ENCODE measurements around the gene RAB5B. TPM values are rescaled to one million over a fixed set of nuclear protein-coding genes. Genes with fewer than 3 reads are reported as not detected.

The RAB5B gene
- total and polyA plus RNA-seq, 3 donors from 2014 or later = 139 to 198 (median 144) TPM

- H3K27me3 ChIP-seq = no peaks in the 10 kb centered on the region
- peak overlapping the region; percentile 89 to 94 for H3K4me3 ChIP-seq
- H3K9me3 ChIP-seq = no peaks in the 10 kb centered on the region
- H3K27ac ChIP-seq = peak overlapping the region; percentile 97 to 99
- H3K36me3 ChIP-seq (ENCODE audit: low read depth, missing control alignments) = no peaks in the 10 kb centered on the region
- intact Hi-C loops (cut with DNase I; ENCODE audit: low total_unique reads) = loop anchor here (10.0 kb wide), 1 partner anchor 92 kb away; no protein-coding TSS in a partner anchor
- H3K4me1 ChIP-seq = peaks cover 14% of the 10 kb centered on the region
- TF ChIP-seq POLR2A (IDR thresholded peaks at IDR 0.05) (peak; percentile 14), CTCF (IDR thresholded peaks at IDR 0.05) (peak; percentile 64 to 76 (median 65))
- 0% methylated on average over 22 to 42 of the region's 42 CpGs for WGBS, 2 donors
- peak; percentile 92 for DNase-seq
Observed at GRCh38 chr12:55926738-55927587, 46.9 kb upstream of the RAB5B start.

GRCh38 chr12:55927588-55928502 is 46.0 kb upstream of the RAB5B start, which contains the start of gene PYM1:
Gene PYM1, minus strand, starts transcription at chr12:55927894. Its CDS starts 133 bp downstream, at chr12:55927761.
- no peaks in the 10 kb centered on the region for H3K27me3 ChIP-seq
- peak in 1 of 3 experiments; percentile 3 for TF ChIP-seq CTCF (IDR thresholded peaks at IDR 0.05)
- TF ChIP-seq POLR2A (IDR thresholded peaks at IDR 0.05) = no peak
- peak within 1 kb of the TSS; percentile 97 to 99 for H3K27ac ChIP-seq
- no peaks in the 10 kb centered on the region for H3K36me3 ChIP-seq (ENCODE audit: low read depth, missing control alignments)
- peak within 1 kb of the TSS; percentile 89 to 94 for H3K4me3 ChIP-seq
- H3K9me3 ChIP-seq = no peaks in the 10 kb centered on the region
- WGBS, 2 donors = 3 to 9% methylated on average over 28 to 49 of the region's 49 CpGs
- peaks cover 17% of the 10 kb centered on the region for H3K4me1 ChIP-seq
- intact Hi-C loops (cut with DNase I; ENCODE audit: low total_unique reads) = loop anchor here (10.0 kb wide), 1 partner anchor 93 kb away; no protein-coding TSS in a partner anchor
- DNase-seq = peak; percentile 95

GRCh38 chr12:55929306-55929791 is 44.5 kb upstream of the RAB5B start:
- no peaks in the 10 kb centered on the region for H3K36me3 ChIP-seq (ENCODE audit: low read depth, missing control alignments)
- no peak for TF ChIP-seq POLR2A (IDR thresholded peaks at IDR 0.05)
- no peak for TF ChIP-seq CTCF (IDR thresholded peaks at IDR 0.05)
- peaks cover 17% of the 10 kb centered on the region for H3K4me1 ChIP-seq
- no peaks in the 10 kb centered on the region for H3K27me3 ChIP-seq
- intact Hi-C loops (cut with DNase I; ENCODE audit: low total_unique reads) = loop anchor here (10.0 kb wide), 1 partner anchor 95 kb away; no protein-coding TSS in a partner anchor
- no peaks in the 10 kb centered on the region for H3K9me3 ChIP-seq
- no peak overlapping the region for H3K4me3 ChIP-seq
- WGBS, 2 donors = 54 to 64% methylated on average over 8 of the region's 8 CpGs
- DNase-seq = no peak
- peak overlapping the region in 1 of 2 donors; percentile 99 for H3K27ac ChIP-seq

- H3K9me3 ChIP-seq = no peaks in the 10 kb centered on the region
- peaks cover 17% of the 10 kb centered on the region for H3K4me1 ChIP-seq
- H3K27ac ChIP-seq = peak within 1 kb of the TSS; percentile 46 to 66
- no peaks in the 10 kb centered on the region for H3K36me3 ChIP-seq (ENCODE audit: low read depth, missing control alignments)
- no peaks in the 10 kb centered on the region for H3K27me3 ChIP-seq
- WGBS, 2 donors = 37 to 38% methylated on average over 3 of the region's 3 CpGs
- peak within 1 kb of the TSS; percentile 69 to 72 for H3K4me3 ChIP-seq
- TF ChIP-seq CTCF (IDR thresholded peaks at IDR 0.05) = peak; percentile 28 to 52 (median 32)
- TF ChIP-seq POLR2A (IDR thresholded peaks at IDR 0.05) = no peak
- DNase-seq = no peak
- intact Hi-C loops (cut with DNase I; ENCODE audit: low total_unique reads) = loop anchor here (10.0 kb wide), 1 partner anchor 186 kb away; the partner anchor contains the start of gene GDF11
Observed at GRCh38 chr12:55930771-55931316, 43.0 kb upstream of the RAB5B start, which contains the start of gene DGKA. Gene DGKA, plus strand, starts transcription at chr12:55931162. Its CDS starts 5,342 bp downstream, at chr12:55936504.

All from testis (tissue), 3 donors.